ENCODE measurements around the gene SPTBN4.

DNA sequence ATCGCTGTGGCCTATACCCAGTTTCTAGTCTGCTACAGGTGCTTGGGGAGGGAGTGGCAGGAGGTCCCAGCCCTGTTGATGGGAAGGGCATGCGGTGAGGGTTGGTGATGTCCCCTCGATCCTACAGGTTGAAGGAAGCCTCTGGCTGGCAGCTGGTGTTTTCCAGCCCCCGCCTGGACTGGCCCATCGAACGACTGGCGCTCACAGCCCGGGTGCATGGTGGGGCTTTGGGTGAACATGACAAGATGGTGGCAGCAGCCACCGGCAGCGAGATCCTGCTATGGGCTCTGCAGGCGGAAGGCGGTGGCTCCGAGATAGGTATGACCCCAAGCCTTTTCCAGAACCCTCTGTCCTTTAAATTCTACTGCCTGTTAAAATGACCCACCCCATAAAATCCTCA, 113.8 kb downstream of the SPTBN4 start:
- TF ChIP-seq POLR2AphosphoS5 (IDR thresholded peaks at IDR 0.05), result no peak
- no peak for TF ChIP-seq EP300 (IDR thresholded peaks at IDR 0.05)
- TF ChIP-seq, protein P1, sequence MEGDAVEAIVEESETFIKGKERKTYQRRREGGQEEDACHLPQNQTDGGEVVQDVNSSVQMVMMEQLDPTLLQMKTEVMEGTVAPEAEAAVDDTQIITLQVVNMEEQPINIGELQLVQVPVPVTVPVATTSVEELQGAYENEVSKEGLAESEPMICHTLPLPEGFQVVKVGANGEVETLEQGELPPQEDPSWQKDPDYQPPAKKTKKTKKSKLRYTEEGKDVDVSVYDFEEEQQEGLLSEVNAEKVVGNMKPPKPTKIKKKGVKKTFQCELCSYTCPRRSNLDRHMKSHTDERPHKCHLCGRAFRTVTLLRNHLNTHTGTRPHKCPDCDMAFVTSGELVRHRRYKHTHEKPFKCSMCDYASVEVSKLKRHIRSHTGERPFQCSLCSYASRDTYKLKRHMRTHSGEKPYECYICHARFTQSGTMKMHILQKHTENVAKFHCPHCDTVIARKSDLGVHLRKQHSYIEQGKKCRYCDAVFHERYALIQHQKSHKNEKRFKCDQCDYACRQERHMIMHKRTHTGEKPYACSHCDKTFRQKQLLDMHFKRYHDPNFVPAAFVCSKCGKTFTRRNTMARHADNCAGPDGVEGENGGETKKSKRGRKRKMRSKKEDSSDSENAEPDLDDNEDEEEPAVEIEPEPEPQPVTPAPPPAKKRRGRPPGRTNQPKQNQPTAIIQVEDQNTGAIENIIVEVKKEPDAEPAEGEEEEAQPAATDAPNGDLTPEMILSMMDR (IDR thresholded peaks at IDR 0.05), result no peak

Measured in upper lobe of left lung (tissue), 4 donors.